ENCODE results near the gene PCBP4. TPM values are rescaled to one million over a fixed set of nuclear protein-coding genes. Genes with fewer than 3 reads are reported as not detected.
A peak's percentile ranks its signal among the peaks of the same experiment; 100 is the strongest.
"Not testable (repeated sequence)": the region's sequence is repeated elsewhere in the genome, so short reads cannot be mapped to it uniquely, and the experiment has no call there.

The PCBP4 gene
- total RNA-seq, 1 donor from 2014 or later, result 30.5 TPM

DNA sequence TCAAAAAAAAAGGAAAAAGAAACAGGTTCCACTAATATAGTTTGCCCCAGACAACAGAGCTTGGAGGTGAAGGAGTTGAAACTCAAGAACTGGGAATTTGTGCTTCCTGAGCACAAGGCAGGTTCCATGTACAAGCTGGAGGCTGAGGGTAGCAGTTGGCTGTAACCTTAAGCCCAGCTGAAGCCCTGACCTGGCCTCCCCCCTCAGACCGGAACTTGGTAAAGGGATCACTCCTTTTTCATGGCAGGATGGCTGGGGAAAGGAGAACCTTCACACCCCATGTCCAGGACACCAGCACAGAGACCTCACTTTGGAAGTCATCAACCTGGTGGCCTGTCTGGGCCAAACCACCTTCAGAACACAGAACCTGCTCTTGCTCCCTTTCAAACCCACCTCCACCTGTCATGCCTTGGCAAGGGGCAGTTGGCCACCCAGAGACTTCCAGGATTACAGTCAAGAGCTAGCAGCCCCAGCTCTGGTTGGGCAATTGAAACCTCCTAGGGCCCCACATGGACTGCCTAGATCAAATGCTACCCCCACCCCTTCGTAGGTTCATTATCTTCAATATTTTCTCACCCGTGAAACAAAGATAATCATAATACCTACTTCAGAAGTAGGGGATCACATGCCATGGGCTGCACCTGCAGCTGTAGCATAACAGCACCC is 24.9 kb upstream of the PCBP4 start:
- TF ChIP-seq, protein P1, sequence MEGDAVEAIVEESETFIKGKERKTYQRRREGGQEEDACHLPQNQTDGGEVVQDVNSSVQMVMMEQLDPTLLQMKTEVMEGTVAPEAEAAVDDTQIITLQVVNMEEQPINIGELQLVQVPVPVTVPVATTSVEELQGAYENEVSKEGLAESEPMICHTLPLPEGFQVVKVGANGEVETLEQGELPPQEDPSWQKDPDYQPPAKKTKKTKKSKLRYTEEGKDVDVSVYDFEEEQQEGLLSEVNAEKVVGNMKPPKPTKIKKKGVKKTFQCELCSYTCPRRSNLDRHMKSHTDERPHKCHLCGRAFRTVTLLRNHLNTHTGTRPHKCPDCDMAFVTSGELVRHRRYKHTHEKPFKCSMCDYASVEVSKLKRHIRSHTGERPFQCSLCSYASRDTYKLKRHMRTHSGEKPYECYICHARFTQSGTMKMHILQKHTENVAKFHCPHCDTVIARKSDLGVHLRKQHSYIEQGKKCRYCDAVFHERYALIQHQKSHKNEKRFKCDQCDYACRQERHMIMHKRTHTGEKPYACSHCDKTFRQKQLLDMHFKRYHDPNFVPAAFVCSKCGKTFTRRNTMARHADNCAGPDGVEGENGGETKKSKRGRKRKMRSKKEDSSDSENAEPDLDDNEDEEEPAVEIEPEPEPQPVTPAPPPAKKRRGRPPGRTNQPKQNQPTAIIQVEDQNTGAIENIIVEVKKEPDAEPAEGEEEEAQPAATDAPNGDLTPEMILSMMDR (IDR thresholded peaks at IDR 0.05), result no peak
- TF ChIP-seq EZH2 (IDR thresholded peaks at IDR 0.05), result no peak
- no peak for TF ChIP-seq EZH2phosphoT487 (IDR thresholded peaks at IDR 0.05)
- H3K9ac ChIP-seq, result no peak overlapping the region
- no peak overlapping the region for H2AFZ ChIP-seq (replicated peaks)
- H3K4me1 ChIP-seq, result peaks cover 11% of the 10 kb centered on the region
- no peak overlapping the region for H3K27ac ChIP-seq
- H3K4me3 ChIP-seq, result no peak overlapping the region
- no peak for DNase-seq (ENCODE audit: low spot score)
- H3K9me3 Mint-ChIP-seq, result peaks cover 2% of the 10 kb centered on the region
- peaks cover 35% of the 10 kb centered on the region for H3K79me2 ChIP-seq (ENCODE audit: low read depth)
- peaks cover 30% of the 10 kb centered on the region for H3K36me3 Mint-ChIP-seq
- H3K4me1 Mint-ChIP-seq, result peaks cover 33% of the 10 kb centered on the region
- H3K36me3 ChIP-seq, result peaks cover 16% of the 10 kb centered on the region
- peaks cover 54% of the 10 kb centered on the region for H3F3A ChIP-seq (ENCODE audit: low read depth)
- H3K27ac Mint-ChIP-seq, result peak overlapping the region; percentile 76
- H3K4me2 ChIP-seq, result no peak overlapping the region
- H4K20me1 ChIP-seq (ENCODE audit: low read depth), result peaks cover 29% of the 10 kb centered on the region
- H3K4me3 Mint-ChIP-seq, result no peak overlapping the region
- H3K27me3 ChIP-seq, result no peaks in the 10 kb centered on the region
- H3K27me3 Mint-ChIP-seq (ENCODE audit: insufficient read depth, low read depth), result peaks cover 9% of the 10 kb centered on the region
- no peaks in the 10 kb centered on the region for H3K9me3 ChIP-seq (ENCODE audit: low read depth)

DNA sequence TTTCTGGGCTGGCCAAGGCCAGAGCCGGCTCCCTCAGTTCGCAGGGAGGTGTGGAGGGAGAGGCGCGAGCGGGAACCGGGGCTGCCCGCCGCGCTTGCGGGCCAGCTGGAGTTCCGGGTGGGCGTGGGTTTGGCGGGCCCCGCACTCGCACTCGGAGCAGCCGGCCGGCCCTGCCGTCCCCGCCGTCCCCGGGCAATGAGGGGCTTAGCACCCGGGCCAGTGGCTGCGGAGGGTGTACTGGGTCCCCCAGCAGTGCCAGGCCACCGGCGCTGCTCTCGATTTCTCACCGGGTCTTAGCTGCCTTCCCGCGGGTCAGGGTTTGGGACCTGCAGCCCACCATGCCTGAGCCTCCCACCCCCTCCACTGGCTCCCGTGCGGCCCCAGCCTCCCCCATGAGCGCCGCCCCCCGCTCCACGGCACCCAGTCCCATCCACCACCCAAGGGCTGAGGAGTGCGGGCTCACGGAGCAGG is 23.3 kb upstream of the PCBP4 start:
- not testable (repeated sequence) for DNase-seq (ENCODE audit: low spot score); H3K27me3 ChIP-seq; H3K9me3 Mint-ChIP-seq; H3K9ac ChIP-seq; H3K4me3 ChIP-seq; H3K27ac Mint-ChIP-seq; H3K27me3 Mint-ChIP-seq (ENCODE audit: insufficient read depth, low read depth); H2AFZ ChIP-seq (replicated peaks); H3K4me3 Mint-ChIP-seq; H3K27ac ChIP-seq; H3K9me3 ChIP-seq (ENCODE audit: low read depth); H3K4me2 ChIP-seq
- peaks cover 27% of the 10 kb centered on the region for H3K4me1 Mint-ChIP-seq
- Histone ChIP-seq H3K79me2 (ENCODE audit: low read depth) (peaks cover 33% of the 10 kb centered on the region), H3K4me1 (peaks cover 11% of the 10 kb centered on the region), H4K20me1 (ENCODE audit: low read depth) (peaks cover 29% of the 10 kb centered on the region), H3K36me3 (peaks cover 16% of the 10 kb centered on the region), H3F3A (ENCODE audit: low read depth) (peaks cover 54% of the 10 kb centered on the region)
- peaks cover 28% of the 10 kb centered on the region for H3K36me3 Mint-ChIP-seq

DNA sequence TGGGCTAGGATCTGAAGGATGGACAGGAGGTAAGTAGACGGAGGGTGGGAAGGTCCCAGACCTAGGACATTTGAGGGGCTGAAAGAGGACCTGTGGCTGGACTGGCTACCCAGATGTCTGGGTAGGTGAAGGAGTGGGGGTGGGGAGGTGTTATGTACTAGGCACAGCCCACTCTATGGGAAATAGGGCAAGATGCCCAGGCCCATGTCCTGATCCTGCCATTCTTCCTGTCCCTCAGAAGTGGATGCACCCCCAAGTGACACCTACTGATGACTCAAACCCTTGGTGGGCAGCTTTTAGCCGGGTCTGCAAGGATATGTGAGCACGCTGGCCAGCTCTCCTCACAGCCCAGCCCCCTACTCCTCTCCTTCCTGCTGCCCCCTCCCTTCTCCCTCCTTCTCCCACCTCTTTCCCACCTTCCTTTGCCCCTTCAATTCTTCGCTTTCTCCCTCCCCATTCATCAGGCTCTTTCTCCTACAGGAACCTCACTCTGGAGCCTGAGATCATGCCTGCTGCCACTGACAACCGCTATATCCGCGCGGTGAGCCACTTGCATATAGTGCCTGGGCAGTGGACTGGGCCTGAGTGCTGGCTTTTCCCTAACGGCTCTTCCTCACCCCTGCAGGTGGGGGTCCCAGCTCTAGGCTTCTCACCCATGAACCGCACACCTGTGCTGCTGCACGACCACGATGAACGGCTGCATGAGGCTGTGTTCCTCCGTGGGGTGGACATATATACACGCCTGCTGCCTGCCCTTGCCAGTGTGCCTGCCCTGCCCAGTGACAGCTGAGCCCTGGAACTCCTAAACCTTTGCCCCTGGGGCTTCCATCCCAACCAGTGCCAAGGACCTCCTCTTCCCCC is 21.3 kb upstream of the PCBP4 start:
- H3K27ac ChIP-seq, result no peak overlapping the region
- no peak overlapping the region for H2AFZ ChIP-seq (replicated peaks)
- no peak overlapping the region for H3K4me2 ChIP-seq
- no peak for TF ChIP-seq EZH2 (IDR thresholded peaks at IDR 0.05)
- TF ChIP-seq EZH2phosphoT487 (IDR thresholded peaks at IDR 0.05), result no peak
- TF ChIP-seq, protein P1 (IDR thresholded peaks at IDR 0.05), result no peak
- peaks cover 14% of the 10 kb centered on the region for H4K20me1 ChIP-seq (ENCODE audit: low read depth)
- H3K27me3 Mint-ChIP-seq (ENCODE audit: insufficient read depth, low read depth), result peaks cover 11% of the 10 kb centered on the region
- no peak overlapping the region for H3K4me3 ChIP-seq
- H3K9me3 ChIP-seq (ENCODE audit: low read depth), result no peaks in the 10 kb centered on the region
- H3K4me1 Mint-ChIP-seq, result peaks cover 24% of the 10 kb centered on the region
- no peak overlapping the region for H3K4me3 Mint-ChIP-seq
- H3K4me1 ChIP-seq, result peaks cover 8% of the 10 kb centered on the region
- H3K36me3 Mint-ChIP-seq, result peaks cover 13% of the 10 kb centered on the region
- no peaks in the 10 kb centered on the region for H3K9me3 Mint-ChIP-seq
- H3K79me2 ChIP-seq (ENCODE audit: low read depth), result peaks cover 22% of the 10 kb centered on the region
- H3K27ac Mint-ChIP-seq, result no peak overlapping the region
- DNase-seq (ENCODE audit: low spot score), result no peak
- H3F3A ChIP-seq (ENCODE audit: low read depth), result peaks cover 47% of the 10 kb centered on the region
- peaks cover 8% of the 10 kb centered on the region for H3K36me3 ChIP-seq
- H3K9ac ChIP-seq, result no peak overlapping the region
- no peaks in the 10 kb centered on the region for H3K27me3 ChIP-seq

Data from neural progenitor cell (in vitro differentiated cells).